ENCODE results near the gene PTH1R. TPM values are rescaled to one million over a fixed set of nuclear protein-coding genes. Genes with fewer than 3 reads are reported as not detected.

PTH1R gene
- polyA plus RNA-seq, 1 donor (not counting 4 experiments of a cell fraction or from before 2014, with no cell fraction given): not detected

DNA sequence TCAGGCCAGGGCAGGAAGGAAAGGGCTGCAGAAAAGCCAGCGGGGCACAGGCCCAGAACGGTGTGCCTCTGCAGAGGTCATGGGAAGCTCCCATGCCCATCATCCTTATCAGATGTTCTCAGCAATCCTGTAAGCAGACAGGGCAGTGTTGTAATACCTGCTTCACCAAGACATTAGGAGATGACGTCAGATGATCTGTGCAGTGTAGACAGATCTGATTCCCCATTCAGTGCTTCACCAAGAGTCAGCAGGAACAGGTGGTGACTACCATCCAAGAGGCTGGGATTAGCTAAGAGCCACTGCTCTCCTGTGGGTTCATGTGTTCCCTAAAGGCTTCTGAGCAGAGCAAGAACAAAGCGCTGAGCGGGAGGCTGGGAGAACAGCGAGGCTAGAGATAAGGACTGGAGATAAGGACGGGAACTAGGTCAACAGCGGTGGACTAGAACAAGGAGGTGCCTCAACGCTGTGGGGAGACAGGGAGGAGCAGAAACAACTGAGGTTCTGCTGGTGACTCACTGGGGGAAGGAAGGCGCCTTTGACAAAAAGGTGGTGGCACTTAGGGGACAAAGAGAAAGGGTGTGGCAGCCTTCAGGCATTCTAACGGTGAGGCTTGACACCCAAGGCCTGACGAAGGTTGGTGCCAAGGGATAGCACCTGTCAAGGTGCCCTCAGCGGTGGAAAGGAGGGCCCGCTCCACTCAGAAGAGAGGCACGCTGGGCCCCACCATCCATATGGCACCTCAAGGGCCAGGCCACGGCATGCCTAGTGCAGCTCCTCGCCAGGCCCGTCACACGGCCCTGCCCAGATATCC lies 70.7 kb downstream of the PTH1R start:
- no peaks in the 10 kb centered on the region for H3K27me3 ChIP-seq (ENCODE audit: control insufficient read depth, extremely low read depth, insufficient read depth, low read length)
- DNase-seq (ENCODE audit: low read depth, low spot score): peak; percentile 86
- peak overlapping the region; percentile 67 for H3K9ac ChIP-seq (ENCODE audit: control insufficient read depth, extremely low read depth, insufficient read depth, low read length)
- dilution Hi-C loops (cut with MboI; ENCODE audit: extremely low pct_ligation_motif_present, low sequenced_read_pairs): no loop called here
- H3K4me2 ChIP-seq (ENCODE audit: control insufficient read depth, extremely low read depth, insufficient read depth, low read depth, low read length): peak overlapping the region; percentile 67
- peak; percentile 80 for FAIRE-seq
- H3K9me1 ChIP-seq (ENCODE audit: control insufficient read depth, extremely low read depth, insufficient read depth, low read length): peaks cover 24% of the 10 kb centered on the region
- peak overlapping the region; percentile 95 for H3K27ac ChIP-seq (ENCODE audit: control insufficient read depth, insufficient read depth, low read length)
- H3K4me1 ChIP-seq (ENCODE audit: control insufficient read depth, extremely low read depth, insufficient read depth, low read length): peaks cover 67% of the 10 kb centered on the region
- H3K36me3 ChIP-seq (ENCODE audit: control insufficient read depth in 2 of 2, extremely low read depth in 1 of 2, insufficient read depth in 2 of 2, low read length in 2 of 2): peaks cover 2 to 12% of the 10 kb centered on the region in 2 experiments
- peaks cover 66% of the 10 kb centered on the region for H3K79me2 ChIP-seq (ENCODE audit: control insufficient read depth, insufficient read depth, low read length)
- TF ChIP-seq, protein P1, sequence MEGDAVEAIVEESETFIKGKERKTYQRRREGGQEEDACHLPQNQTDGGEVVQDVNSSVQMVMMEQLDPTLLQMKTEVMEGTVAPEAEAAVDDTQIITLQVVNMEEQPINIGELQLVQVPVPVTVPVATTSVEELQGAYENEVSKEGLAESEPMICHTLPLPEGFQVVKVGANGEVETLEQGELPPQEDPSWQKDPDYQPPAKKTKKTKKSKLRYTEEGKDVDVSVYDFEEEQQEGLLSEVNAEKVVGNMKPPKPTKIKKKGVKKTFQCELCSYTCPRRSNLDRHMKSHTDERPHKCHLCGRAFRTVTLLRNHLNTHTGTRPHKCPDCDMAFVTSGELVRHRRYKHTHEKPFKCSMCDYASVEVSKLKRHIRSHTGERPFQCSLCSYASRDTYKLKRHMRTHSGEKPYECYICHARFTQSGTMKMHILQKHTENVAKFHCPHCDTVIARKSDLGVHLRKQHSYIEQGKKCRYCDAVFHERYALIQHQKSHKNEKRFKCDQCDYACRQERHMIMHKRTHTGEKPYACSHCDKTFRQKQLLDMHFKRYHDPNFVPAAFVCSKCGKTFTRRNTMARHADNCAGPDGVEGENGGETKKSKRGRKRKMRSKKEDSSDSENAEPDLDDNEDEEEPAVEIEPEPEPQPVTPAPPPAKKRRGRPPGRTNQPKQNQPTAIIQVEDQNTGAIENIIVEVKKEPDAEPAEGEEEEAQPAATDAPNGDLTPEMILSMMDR (optimal IDR thresholded peaks at IDR 0.05 in 1 of 3, IDR thresholded peaks at IDR 0.05 in 1 of 3, conservative IDR thresholded peaks at IDR 0.05 in 1 of 3; ENCODE audit: extremely low read depth in 1 of 3, insufficient read depth in 2 of 3, low read length in 3 of 3): no peak
- TF ChIP-seq EZH2 (IDR thresholded peaks at IDR 0.05; ENCODE audit: low read length): no peak
- no peak overlapping the region for H2AFZ ChIP-seq (ENCODE audit: control insufficient read depth, low read length)
- peaks cover 25% of the 10 kb centered on the region for H4K20me1 ChIP-seq (ENCODE audit: control insufficient read depth, extremely low read depth, insufficient read depth, low read length)
- no peaks in the 10 kb centered on the region for H3K9me3 ChIP-seq (ENCODE audit: control insufficient read depth, low read depth, low read length)
- H3K4me3 ChIP-seq (ENCODE audit: control insufficient read depth in 2 of 3, extremely low read depth in 1 of 3, insufficient read depth in 2 of 3, low read depth in 1 of 3, low read length in 3 of 3): no peak overlapping the region

DNA sequence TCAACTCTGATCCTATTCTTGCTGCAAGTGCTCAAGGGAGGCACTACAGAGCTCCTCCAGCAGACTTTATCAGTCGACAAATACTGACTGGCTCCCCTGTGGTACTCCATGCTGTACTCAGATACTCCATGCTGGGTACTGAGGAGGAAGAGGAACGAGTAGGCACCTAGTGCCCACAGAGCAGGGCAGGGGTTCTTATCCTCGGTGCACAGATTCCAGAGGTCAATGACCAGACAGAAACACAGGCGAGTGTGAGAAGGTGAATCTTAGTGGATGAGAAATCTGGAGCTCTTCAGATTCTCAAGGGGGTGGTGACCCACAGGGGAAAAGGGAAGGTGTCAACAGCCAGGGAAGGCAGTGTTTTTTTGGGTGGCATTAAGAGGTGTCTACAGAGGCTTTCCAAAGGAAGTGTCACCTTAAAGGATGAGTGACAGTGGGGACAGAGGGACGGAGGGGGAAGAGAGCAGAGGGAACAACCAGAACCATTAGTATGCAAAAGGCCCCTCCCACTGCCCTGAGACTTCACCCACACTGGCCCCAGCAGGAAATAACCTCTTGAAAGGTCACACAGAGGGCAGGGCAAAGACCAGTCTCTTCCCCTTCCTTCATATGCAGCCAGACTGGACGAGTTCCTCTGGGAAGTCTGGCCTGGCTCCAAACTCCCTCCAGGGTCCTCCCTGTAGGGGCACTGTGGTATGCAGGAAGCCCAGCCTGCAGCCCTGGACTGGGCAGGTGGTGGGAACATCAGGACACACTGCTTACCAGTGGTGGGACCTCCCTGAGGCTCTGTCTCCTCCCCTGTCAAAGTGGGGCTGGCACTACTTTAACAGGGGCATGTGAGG lies 71.5 kb downstream of the PTH1R start:
- H3K36me3 ChIP-seq (ENCODE audit: control insufficient read depth in 2 of 2, extremely low read depth in 1 of 2, insufficient read depth in 2 of 2, low read length in 2 of 2): peaks cover 2 to 12% of the 10 kb centered on the region in 2 experiments
- H3K4me1 ChIP-seq (ENCODE audit: control insufficient read depth, extremely low read depth, insufficient read depth, low read length): peaks cover 58% of the 10 kb centered on the region
- no peaks in the 10 kb centered on the region for H3K27me3 ChIP-seq (ENCODE audit: control insufficient read depth, extremely low read depth, insufficient read depth, low read length)
- no peaks in the 10 kb centered on the region for H3K9me3 ChIP-seq (ENCODE audit: control insufficient read depth, low read depth, low read length)
- peaks cover 24% of the 10 kb centered on the region for H4K20me1 ChIP-seq (ENCODE audit: control insufficient read depth, extremely low read depth, insufficient read depth, low read length)
- no peak for DNase-seq (ENCODE audit: low read depth, low spot score)
- H3K27ac ChIP-seq (ENCODE audit: control insufficient read depth, insufficient read depth, low read length): peak overlapping the region; percentile 95
- no peak for FAIRE-seq
- peaks cover 20% of the 10 kb centered on the region for H3K9me1 ChIP-seq (ENCODE audit: control insufficient read depth, extremely low read depth, insufficient read depth, low read length)
- H3K4me3 ChIP-seq (ENCODE audit: control insufficient read depth in 2 of 3, extremely low read depth in 1 of 3, insufficient read depth in 2 of 3, low read depth in 1 of 3, low read length in 3 of 3): no peak overlapping the region
- H3K9ac ChIP-seq (ENCODE audit: control insufficient read depth, extremely low read depth, insufficient read depth, low read length): peak overlapping the region; percentile 48
- H2AFZ ChIP-seq (ENCODE audit: control insufficient read depth, low read length): no peak overlapping the region
- H3K4me2 ChIP-seq (ENCODE audit: control insufficient read depth, extremely low read depth, insufficient read depth, low read depth, low read length): peak overlapping the region; percentile 67
- peaks cover 69% of the 10 kb centered on the region for H3K79me2 ChIP-seq (ENCODE audit: control insufficient read depth, insufficient read depth, low read length)
- dilution Hi-C loops (cut with MboI; ENCODE audit: extremely low pct_ligation_motif_present, low sequenced_read_pairs): no loop called here
- TF ChIP-seq, protein P1 (optimal IDR thresholded peaks at IDR 0.05 in 1 of 3, IDR thresholded peaks at IDR 0.05 in 1 of 3, conservative IDR thresholded peaks at IDR 0.05 in 1 of 3; ENCODE audit: extremely low read depth in 1 of 3, insufficient read depth in 2 of 3, low read length in 3 of 3): no peak
- TF ChIP-seq EZH2 (IDR thresholded peaks at IDR 0.05; ENCODE audit: low read length): no peak
